Left renal pelvis (tissue), 4 donors: Measurements from ENCODE around the gene CEACAM7. TPM values are rescaled to one million over a fixed set of nuclear protein-coding genes. Genes with fewer than 3 reads are reported as not detected.
"Not testable (repeated sequence)": the region's sequence is repeated elsewhere in the genome, so short reads cannot be mapped to it uniquely, and the experiment has no call there.

Experiments
- DNase-seq, 4 donors: peaks; one replicate each; pipeline ENCODE4 v3.0.0-alpha.2; 2013; ENCODE audit warnings: low read depth in 4 of 4, low spot score in 3 of 4
- polyA plus RNA-seq, 4 donors: library from polyadenylated mRNA; unstranded; fragments of 120-200 nt; gene quantifications; one replicate each; pipeline ENCODE4 v1.2.1, GENCODE V29; 2013; ENCODE audit not compliant: insufficient read length in 4 of 4

CEACAM7 gene
- polyA plus RNA-seq, 4 donors: not detected

DNA sequence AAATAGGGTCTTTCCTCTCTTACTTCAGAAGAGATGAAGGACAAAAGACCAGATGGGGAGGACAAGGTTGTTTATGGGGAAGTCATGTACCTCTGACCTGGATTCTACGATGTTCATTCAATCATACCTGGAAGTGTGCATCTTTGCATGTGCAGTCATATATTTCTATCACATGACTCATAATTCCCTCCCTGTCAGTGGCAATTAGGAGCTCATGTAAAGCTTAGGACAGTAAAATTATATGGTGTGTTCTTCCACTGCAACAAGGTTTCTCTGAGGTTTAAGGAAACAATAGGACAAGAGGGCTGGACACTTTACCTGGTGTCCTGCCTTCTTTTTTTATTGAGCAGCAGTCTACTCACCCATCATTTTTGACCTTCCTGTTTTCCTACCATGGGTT lies 19.8 kb downstream of the CEACAM7 start:
- no peak for DNase-seq

DNA sequence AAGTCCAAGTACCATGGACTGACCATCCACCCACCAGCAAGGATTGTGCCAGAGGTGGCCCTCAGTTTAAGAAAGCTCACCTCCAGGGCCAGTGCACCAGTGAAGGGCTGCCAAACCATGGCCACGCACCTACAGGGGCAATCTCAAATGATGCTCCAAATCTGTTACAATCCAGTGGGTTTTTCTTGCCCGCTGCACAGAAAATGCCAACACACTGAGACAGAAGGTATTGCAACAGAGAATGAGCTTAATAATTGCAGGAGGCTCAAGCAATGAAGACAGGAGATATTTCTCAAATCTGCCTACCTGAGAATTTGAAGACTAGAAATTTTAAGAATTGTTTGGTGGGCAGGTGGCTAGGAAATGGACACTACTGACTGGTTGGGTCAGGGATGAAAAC lies 22.0 kb downstream of the CEACAM7 start:
- DNase-seq: no peak

DNA sequence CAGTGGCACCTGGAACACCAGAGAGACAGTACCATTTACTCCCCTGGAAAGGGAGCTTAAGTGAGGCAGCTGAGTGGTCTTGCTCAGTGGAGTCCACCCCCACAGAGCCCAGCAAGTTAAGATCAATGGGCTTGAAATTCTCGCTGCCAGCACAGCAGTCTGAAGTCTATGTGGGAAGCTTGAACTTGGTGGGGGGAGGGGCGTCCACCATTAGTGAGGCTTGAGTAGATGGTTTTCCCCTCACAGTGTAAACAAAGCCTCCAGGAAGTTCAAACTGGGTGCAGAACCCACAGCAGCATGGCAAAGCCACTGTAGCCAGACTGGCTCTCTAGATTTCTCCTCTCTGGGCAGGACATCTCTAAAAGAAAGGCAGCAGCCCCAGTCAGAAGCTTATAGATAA lies 30.9 kb downstream of the CEACAM7 start:
- DNase-seq: no peak

DNA sequence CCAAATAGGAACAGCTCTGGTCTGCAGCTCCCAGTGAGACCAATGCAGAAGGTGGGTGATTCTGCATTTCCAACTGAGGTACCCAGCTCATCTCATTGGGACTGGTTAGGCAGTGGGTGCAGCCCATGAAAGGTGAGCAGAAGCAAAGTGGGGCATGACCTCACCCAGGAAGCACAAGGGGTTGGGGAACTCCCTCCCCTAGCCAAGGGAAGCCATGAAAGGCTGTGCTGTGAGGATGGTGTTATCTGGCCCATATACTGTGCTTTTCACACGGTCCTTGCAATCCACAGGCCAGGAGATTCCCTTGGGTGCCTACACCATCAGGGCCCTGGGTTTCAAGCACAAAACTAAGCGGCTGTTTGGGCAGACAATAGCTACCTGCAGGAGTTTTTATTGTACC lies 31.3 kb downstream of the CEACAM7 start:
- DNase-seq: not testable (repeated sequence)

DNA sequence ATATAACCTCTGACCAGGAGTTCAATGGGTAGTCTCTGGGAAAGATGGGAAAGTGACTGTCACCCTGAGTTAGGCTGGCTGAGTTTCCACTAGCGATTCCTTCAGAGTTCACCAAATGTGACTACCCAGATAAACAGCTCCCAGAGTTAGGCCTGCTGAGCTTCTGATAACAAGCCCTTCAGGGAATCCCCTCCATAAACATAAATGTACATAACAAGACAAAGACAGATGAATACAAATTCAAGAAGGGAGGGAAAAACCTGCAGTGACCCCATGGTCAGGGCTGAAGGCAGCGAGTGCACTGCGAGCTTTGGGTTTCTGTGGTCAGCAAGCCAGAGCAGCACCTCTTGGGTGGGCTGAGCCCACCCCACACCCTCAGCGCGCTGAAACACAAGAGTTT lies 35.8 kb downstream of the CEACAM7 start:
- no peak for DNase-seq

DNA sequence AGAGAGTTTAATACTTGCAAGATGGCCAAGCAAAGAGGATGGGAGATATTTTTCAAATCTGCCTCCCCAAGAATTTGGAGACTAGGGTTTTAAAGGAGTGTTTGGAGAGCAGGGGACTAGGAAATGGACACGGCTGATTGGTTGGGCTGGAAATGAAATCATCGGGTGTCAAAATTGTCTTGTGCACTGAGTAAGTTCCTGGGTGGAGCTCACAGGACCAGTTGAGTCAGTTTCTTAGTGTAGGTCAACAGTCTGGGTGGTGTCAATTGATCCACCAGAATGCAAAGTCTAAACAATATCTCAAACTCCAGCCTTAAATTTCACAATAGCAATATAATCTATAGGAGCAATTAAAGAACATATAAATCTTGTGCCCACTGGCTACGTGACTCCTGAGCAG lies 38.2 kb downstream of the CEACAM7 start:
- no peak for DNase-seq

DNA sequence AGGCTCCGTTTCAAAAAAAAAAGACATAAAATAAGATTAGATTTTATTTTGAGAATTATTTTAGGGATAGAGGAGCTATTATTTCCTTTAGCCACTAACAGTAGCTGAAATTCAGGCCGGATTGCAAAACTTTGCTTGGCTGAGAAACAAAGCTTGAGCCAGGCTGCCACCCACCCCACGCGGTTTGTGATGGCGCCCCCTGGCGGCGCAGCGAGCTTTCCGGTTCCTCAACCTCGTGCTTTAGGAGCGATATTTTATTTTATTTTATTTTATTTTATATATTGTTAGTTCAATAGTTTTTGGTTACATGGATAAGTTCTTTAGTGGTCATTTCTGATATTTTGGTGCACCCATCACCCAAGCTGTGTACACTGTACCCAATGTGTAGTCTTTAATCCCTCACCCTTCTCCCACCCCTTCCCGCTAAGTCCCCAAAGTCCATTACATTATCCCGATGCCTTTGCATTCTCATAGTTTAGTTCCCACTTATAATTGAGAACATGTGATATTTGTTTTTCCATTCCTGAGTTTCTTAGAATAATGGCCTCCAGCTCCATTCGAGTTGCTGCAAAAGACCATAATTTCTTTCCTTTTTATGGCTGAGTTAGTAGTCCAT lies 41.4 kb downstream of the CEACAM7 start:
- no peak for DNase-seq

DNA sequence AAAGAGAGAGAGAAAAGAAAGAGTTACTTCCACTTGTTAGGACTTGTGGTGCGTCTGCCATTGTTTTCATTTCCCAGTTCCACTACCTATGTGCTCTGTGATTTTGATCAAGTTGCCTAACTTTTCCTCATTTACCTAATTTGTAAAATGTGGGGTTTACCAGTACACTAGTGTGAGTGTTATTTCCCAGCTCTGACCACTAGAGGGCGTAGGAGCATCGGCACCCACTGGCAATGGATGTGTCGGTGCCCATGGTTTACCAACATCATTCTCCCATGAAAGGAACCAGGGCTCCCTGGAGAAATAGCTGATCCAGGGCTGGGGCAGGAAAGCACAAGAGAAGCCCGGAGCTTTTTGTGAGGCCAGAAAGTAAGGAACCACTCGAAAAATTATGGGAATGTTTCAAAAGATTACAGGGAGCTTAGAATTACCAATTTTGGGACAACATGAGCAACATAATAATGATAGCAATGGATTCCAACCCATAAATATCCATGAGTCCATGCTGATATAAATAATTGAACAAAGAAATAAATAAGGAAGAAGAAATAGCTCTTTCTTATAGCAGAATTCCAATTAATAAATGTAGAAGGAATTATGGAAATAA lies 46.1 kb downstream of the CEACAM7 start:
- peak in 3 of 4 donors; percentile 3 to 15 (median 6) for DNase-seq

DNA sequence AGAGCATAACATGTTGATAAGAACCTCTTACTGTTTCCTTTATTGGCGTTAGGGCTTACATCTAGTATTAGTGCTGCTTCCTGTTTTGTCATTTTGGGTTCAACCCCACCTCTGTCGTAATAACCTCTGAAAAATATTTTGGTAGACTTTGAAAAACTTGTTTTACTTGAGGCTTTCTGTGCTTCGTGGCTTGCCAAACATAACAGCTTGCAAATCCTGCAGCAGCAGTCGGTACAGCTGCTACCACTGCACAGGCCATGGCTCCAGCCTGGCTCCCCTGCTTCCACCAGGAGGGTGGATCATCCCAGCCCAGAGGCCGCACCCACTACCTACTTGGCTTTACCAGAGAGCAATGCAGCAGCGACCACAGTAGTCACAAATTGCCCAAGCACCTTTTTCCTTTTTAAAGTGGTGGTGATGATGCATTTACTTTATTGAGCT lies 49.4 kb downstream of the CEACAM7 start:
- no peak for DNase-seq

DNA sequence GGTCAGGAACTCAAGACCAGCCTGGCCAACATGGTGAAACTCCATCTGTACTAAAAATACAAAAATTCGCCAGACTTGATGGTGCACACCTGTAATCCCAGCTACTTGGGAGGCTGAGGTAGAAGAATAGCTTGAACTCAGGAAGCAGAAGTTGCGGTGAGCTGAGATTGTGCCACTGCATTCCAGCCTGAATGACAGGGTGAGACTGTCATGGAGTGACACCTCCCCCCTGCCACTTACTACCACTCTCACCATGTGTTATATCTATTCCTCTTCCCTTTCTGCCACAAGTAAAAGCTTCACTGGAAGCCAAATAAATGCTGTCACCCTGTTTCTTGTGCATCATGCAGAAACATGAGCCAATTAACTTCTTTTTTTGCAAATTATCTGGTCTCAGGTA lies 50.6 kb downstream of the CEACAM7 start:
- no peak for DNase-seq

DNA sequence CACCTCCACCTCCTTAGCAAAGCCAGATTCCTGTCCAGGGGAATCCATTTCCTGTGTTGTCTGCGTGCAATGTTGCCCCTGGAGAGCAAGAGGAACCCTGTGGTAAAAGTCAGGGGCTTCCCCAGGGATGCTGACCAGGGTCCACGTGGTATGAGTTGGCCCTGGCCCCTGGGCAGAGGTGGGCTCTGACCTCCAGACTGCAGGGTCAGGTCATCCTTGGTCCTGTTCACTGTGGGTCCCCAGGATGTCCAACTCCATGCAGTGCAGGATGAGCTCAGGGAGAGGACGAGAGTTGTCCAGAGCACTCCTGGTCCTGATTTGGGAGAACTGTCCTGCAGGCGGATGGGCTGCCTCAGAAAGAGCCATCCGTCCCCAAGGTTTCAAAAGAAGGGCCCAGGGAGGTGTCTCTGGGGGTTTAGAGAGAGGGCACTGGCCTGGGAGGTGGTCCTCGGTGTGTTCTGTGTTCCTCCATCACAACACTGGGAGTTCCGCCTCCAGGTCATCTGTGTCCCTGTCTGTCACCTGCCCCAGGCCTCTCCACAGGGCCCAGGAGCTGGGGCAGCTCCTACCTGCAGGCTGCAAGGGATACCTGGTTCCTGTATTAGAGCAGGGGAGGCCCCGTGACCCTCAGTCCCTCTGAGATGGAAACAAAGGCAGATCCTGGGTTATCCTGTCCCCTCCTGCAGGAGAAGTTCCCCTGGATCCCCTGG lies 59.9 kb downstream of the CEACAM7 start:
- DNase-seq: no peak

DNA sequence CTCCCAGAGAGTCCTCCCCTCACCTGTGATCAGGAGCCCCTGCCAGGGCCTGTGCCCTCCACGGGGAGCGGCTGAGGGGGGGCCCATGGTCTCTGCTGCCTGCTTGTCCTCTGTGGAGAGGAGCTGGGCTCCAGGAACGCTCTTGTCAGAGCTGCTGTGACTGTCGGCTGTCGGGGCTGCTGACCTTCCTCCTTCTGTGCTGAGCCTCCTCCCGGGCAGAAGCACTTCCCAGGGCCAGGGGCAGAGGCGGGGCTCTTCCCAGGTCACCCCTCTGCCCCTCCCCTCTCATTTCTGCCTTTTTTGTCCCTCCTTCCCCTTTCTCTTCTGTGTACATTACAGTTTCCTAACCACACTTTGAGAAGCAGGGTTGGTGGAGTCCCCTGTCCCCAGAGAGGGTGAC lies 61.2 kb downstream of the CEACAM7 start, which contains the start of gene CEACAM4:
TSS of gene CEACAM4 (minus strand) at position 198 of the 400 bp plus-strand sequence. CDS start at position 87, 111 bp downstream.
- no peak for DNase-seq

DNA sequence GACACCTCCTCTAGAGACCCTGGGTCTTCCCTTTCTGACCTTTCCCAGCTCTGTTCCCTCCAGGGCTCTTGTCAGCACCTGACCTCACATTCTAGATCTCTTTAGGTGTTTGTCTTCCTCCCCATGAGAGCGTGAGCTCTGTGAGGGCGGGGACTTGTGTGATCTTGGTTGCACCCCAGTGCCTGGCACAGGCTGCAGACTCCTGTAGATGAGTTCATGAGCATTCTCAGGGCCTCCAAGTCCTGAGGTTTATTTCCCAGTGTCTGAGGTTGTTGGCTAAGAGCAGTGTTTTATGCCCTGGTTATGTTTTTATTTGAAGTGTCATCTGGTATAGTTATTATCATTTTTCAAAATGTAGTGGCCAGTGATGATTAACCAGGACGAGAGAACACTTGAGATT lies 61.8 kb downstream of the CEACAM7 start:
- no peak for DNase-seq

DNA sequence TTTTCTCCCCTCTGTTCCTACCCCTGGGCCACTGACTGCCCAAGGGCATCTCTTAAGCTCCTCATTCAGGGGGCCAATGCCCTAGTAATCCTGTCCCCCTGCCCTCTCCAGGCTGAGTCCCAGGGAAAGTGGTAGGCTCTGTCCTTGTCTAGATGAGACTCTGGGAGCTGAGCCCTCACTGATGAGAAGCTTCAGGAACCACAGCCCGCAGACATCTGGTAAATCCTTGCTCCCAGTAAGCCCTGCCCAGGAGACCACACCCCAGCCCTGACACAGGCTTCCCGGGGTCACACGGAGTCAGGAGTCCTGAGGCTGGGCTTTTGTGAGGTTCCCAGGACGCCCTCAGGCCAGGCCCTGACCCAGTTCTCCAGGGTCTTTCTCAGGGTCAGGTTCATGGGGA lies 63.1 kb downstream of the CEACAM7 start:
- no peak for DNase-seq

DNA sequence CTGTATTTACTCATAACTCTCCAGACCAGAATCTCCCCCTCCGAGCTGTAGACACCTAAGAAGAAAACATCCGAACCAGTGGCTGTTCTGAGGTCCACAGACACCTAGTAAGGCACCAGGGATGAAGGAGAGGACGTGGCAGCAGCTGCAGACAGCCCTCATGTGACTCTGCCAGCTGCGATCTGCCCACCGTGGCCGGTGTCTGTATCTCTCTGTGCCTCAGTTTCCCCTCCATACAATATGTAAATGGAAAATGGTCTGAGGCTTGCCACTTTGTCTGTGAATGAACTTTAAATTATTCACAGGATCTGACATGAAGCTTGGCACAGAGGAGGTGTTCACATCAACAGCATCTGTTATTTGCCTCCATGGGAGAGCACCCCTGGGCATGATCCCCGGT lies 63.6 kb downstream of the CEACAM7 start:
- no peak for DNase-seq

DNA sequence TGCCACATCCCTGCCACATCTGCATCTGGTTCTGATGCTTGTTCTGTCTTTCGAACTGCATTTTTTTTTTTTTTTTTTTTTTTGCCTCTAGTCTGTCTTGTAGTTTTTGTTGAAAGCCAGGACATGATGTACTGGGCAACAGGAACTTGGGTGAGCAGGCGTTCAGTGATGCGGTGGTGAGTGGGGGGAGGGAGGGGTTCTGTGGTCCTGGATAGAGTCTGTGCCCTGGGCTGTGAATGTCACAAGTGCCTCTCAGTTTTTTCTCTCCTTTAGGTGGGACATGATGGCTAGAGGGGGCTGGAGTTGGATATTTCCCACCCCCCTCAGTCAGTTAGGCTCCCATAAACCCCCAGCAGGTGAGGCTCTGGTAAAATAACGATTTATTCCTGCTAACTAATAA lies 64.7 kb downstream of the CEACAM7 start:
- DNase-seq: no peak

Other genes starting within 250 kb of the CEACAM7 start
- gene DMAC2, start 248.4 kb downstream of the CEACAM7 start, polyA plus RNA-seq: 10 to 100 TPM; 37.2 to 65.0 (median 54.2) TPM
- 1 to 10 TPM in 3 of 4 donors, under 1 TPM in 1; 0.14 to 5.2 (median 3.4) TPM for gene ERICH4, start 245.1 kb downstream of the CEACAM7 start, polyA plus RNA-seq
- gene CEACAM21, start 112.1 kb downstream of the CEACAM7 start, polyA plus RNA-seq: 1 to 10 TPM in 3 of 4 donors, under 1 TPM in 1; 0.87 to 2.5 (median 1.3) TPM
- under 1 TPM in 2 of 4 donors, not detected in 2; 0.27 to 0.31 TPM for gene CEACAM4, start 61.2 kb downstream of the CEACAM7 start, polyA plus RNA-seq
- under 1 TPM; 0.06 to 0.57 (median 0.09) TPM for gene CEACAM5, start 20.4 kb upstream of the CEACAM7 start, polyA plus RNA-seq
- gene CEACAM6, start 67.3 kb upstream of the CEACAM7 start, polyA plus RNA-seq: under 1 TPM in 3 of 4 donors, not detected in 1; 0.11 to 0.26 (median 0.18) TPM
- gene CEACAM3, start 108.3 kb upstream of the CEACAM7 start, polyA plus RNA-seq: under 1 TPM in 1 of 4 donors, not detected in 3; 0.22 TPM
- gene LYPD4, start 156.4 kb upstream of the CEACAM7 start, polyA plus RNA-seq: not detected
- not detected for gene DMRTC2, start 156.8 kb upstream of the CEACAM7 start, polyA plus RNA-seq
- gene RPS19, start 172.0 kb upstream of the CEACAM7 start, polyA plus RNA-seq: 1,000 to 10,000 TPM; 1,157 to 1,791 (median 1,238) TPM
- 1 to 10 TPM in 2 of 4 donors, under 1 TPM in 2; 0.62 to 2.3 (median 0.94) TPM for gene CD79A, start 189.0 kb upstream of the CEACAM7 start, polyA plus RNA-seq
- 10 to 100 TPM; 38.2 to 63.3 (median 45.9) TPM for gene ARHGEF1, start 194.9 kb upstream of the CEACAM7 start, polyA plus RNA-seq
- gene ERFL, start 240.2 kb upstream of the CEACAM7 start, polyA plus RNA-seq: under 1 TPM in 3 of 4 donors, not detected in 1; 0.14 to 0.27 (median 0.16) TPM